ENCODE measurements around the gene SERPINA12. TPM values are rescaled to one million over a fixed set of nuclear protein-coding genes. Genes with fewer than 3 reads are reported as not detected.

The SERPINA12 gene
- total and polyA plus RNA-seq, 4 donors, result 0.28 TPM; not detected in 3

DNA sequence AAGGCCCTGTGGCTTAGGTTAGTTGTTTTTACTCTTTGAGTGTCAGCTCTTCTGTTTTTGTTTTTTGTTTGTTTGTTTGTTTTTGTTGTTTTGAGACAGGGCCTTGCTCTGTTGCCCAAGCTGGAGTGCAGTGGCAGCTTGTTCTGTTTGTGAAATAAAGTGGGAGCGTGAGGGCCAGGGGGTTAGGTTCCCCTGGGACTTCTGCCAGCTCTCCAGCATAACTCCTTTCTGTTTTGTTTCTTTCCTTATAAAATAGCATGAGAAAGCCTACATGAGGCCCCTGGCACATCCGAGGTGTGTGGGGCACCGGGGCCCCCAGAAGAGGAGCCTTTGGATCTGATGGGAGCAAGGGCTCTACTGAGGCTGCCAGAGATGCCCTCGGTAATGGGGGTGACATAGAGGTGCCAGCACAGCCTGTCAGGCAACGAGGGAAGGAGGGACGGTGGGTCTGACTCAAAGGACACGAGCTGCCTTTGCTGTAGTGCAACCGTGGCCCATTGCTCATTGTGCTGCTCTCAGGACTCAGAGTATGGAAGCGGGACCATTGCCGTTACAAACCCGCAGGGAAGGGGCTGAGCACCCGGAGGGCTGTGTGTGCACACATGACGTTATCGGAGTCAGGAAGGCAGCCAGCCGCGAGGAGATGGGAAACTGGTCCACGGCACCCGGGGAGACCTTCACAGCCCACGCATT, 47.6 kb downstream of the SERPINA12 start (continued):
- TF ChIP-seq, protein P1, sequence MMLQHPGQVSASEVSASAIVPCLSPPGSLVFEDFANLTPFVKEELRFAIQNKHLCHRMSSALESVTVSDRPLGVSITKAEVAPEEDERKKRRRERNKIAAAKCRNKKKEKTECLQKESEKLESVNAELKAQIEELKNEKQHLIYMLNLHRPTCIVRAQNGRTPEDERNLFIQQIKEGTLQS (IDR thresholded peaks at IDR 0.05), result no peak
- TF ChIP-seq EGR1 (IDR thresholded peaks at IDR 0.05; ENCODE audit: low read depth in 2 of 2) (no peak), TAF1 (conservative IDR thresholded peaks at IDR 0.05) (no peak), FOXA2 (IDR thresholded peaks at IDR 0.05) (no peak), RAD21 (IDR thresholded peaks at IDR 0.05) (no peak)

DNA sequence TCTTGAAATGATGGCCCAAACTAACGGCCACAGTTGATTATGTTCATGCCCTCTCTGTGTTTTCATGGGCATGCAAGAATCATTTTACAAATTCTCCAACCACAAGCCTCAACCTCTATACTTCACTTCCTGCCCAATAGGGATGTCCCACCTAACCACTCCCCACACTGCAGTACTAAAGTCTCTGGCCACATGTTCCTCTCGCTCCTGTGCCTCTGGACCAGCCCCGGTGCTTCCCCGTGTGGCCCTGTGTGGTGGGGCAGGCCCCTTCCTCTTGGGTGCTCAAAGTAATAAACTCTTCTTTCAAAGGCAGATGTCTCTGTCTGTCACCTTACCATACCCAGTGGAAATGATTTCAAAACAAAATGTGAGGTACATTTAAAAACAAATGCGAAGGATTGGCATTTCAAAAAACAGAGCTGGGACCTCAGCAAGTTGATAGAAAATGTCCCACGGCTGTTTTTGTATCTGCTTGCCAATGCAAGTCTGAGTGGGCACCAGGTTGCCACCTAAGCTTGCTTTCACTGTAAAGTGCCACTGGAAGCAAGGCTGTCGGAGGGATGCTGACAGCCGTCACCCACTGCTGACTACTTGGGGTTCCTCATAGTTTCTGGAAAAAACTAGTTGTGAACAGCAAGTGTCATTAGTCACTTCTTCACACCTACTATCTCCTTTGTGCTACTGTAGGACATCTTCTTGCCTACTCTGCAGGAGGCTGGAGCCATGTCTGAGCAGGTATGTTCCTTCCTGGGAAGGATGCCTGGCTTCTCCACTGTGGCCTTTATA, 48.4 kb downstream of the SERPINA12 start:
- WGBS, result 77% methylated on average over 8 of the region's 8 CpGs
- Histone ChIP-seq H3K4me3 (ENCODE audit: low read depth in 1 of 3, low read length in 3 of 3) (no peak overlapping the region), H3K27me3 (ENCODE audit: control insufficient read depth in 4 of 4, insufficient read depth in 4 of 4, low read length in 3 of 4) (no peaks in the 10 kb centered on the region), H3K9ac (ENCODE audit: low read depth in 1 of 2, low read length in 2 of 2) (no peak overlapping the region), H3K27ac (ENCODE audit: low read depth in 1 of 2, low read length in 2 of 2) (no peak overlapping the region), H3K4me1 (ENCODE audit: control insufficient read depth in 4 of 4, insufficient read depth in 4 of 4, low read length in 3 of 4) (peaks cover 4 to 29% (median 16%) of the 10 kb centered on the region in 4 donors), H3K9me3 (ENCODE audit: control insufficient read depth in 4 of 4, low read length in 3 of 4) (no peaks in the 10 kb centered on the region), H3K36me3 (ENCODE audit: control insufficient read depth in 4 of 4, insufficient read depth in 3 of 4, low read depth in 1 of 4, low read length in 3 of 4) (no peaks in the 10 kb centered on the region)
- peak; percentile 25 for DNase-seq (ENCODE audit: low spot score)
- TF ChIP-seq FOXA1 (IDR thresholded peaks at IDR 0.05) (no peak), FOXA2 (IDR thresholded peaks at IDR 0.05) (no peak), RAD21 (IDR thresholded peaks at IDR 0.05) (no peak), HNF4A (conservative IDR thresholded peaks at IDR 0.05) (no peak), EGR1 (IDR thresholded peaks at IDR 0.05; ENCODE audit: low read depth in 2 of 2) (no peak)

DNA sequence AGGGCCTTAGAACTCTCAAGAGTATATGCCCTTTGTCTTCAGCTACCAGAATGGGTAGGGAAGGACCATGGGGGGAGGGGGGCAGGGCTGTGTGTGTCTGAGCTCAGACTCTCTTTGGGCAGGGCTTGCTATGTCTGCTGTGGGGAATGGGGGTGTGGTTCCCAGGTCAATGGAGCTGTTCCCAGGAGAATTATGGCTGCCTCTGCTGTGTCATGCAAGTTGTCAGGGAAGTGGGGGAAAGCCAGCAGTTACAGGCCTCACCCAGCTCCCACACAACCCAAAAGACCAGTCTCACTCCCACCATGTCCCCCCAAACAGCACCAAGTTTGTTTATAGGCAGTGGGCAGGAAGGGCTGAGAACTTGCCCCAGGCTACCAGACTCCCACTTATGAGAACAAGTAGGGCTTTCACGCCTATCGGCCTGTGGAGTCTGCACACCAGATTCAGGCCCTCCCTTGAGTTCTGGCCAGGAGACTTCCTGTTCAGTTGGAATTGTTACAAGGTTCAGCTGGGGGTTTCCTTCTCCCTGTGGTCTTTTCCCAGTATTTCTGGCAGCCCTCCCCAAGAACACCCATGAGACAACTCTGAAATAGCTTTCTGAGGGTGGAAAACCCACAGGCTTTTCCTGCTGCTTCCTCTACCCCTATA, 50.6 kb downstream of the SERPINA12 start:
- H3K4me3 ChIP-seq (ENCODE audit: low read depth in 1 of 3, low read length in 3 of 3), result no peak overlapping the region
- peaks cover 4 to 27% (median 16%) of the 10 kb centered on the region in 4 donors for H3K4me1 ChIP-seq (ENCODE audit: control insufficient read depth in 4 of 4, insufficient read depth in 4 of 4, low read length in 3 of 4)
- no peaks in the 10 kb centered on the region for H3K36me3 ChIP-seq (ENCODE audit: control insufficient read depth in 4 of 4, insufficient read depth in 3 of 4, low read depth in 1 of 4, low read length in 3 of 4)
- no peak overlapping the region for H3K9ac ChIP-seq (ENCODE audit: low read depth in 1 of 2, low read length in 2 of 2)
- H3K27ac ChIP-seq (ENCODE audit: low read depth in 1 of 2, low read length in 2 of 2), result no peak overlapping the region
- WGBS, result 48% methylated on average over 2 of the region's 2 CpGs
- TF ChIP-seq HNF4G (IDR thresholded peaks at IDR 0.05) (no peak), YY1 (IDR thresholded peaks at IDR 0.05) (no peak), GABPA (IDR thresholded peaks at IDR 0.05 in 1 of 2, conservative IDR thresholded peaks at IDR 0.05 in 1 of 2) (no peak), TAF1 (conservative IDR thresholded peaks at IDR 0.05) (no peak), HNF4A (conservative IDR thresholded peaks at IDR 0.05) (no peak), NR2F2 (IDR thresholded peaks at IDR 0.05) (no peak), JUND (IDR thresholded peaks at IDR 0.05) (no peak), RAD21 (IDR thresholded peaks at IDR 0.05) (no peak)
- TF ChIP-seq, protein P2, sequence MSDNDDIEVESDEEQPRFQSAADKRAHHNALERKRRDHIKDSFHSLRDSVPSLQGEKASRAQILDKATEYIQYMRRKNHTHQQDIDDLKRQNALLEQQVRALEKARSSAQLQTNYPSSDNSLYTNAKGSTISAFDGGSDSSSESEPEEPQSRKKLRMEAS (IDR thresholded peaks at IDR 0.05), result no peak
- TF ChIP-seq, protein P3, sequence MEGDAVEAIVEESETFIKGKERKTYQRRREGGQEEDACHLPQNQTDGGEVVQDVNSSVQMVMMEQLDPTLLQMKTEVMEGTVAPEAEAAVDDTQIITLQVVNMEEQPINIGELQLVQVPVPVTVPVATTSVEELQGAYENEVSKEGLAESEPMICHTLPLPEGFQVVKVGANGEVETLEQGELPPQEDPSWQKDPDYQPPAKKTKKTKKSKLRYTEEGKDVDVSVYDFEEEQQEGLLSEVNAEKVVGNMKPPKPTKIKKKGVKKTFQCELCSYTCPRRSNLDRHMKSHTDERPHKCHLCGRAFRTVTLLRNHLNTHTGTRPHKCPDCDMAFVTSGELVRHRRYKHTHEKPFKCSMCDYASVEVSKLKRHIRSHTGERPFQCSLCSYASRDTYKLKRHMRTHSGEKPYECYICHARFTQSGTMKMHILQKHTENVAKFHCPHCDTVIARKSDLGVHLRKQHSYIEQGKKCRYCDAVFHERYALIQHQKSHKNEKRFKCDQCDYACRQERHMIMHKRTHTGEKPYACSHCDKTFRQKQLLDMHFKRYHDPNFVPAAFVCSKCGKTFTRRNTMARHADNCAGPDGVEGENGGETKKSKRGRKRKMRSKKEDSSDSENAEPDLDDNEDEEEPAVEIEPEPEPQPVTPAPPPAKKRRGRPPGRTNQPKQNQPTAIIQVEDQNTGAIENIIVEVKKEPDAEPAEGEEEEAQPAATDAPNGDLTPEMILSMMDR (IDR thresholded peaks at IDR 0.05; ENCODE audit: low read depth, low read length, missing input control), result no peak
- TF ChIP-seq, protein P4, sequence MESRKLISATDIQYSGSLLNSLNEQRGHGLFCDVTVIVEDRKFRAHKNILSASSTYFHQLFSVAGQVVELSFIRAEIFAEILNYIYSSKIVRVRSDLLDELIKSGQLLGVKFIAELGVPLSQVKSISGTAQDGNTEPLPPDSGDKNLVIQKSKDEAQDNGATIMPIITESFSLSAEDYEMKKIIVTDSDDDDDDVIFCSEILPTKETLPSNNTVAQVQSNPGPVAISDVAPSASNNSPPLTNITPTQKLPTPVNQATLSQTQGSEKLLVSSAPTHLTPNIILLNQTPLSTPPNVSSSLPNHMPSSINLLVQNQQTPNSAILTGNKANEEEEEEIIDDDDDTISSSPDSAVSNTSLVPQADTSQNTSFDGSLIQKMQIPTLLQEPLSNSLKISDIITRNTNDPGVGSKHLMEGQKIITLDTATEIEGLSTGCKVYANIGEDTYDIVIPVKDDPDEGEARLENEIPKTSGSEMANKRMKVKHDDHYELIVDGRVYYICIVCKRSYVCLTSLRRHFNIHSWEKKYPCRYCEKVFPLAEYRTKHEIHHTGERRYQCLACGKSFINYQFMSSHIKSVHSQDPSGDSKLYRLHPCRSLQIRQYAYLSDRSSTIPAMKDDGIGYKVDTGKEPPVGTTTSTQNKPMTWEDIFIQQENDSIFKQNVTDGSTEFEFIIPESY (IDR thresholded peaks at IDR 0.05), result no peak
- TF ChIP-seq, protein P5, sequence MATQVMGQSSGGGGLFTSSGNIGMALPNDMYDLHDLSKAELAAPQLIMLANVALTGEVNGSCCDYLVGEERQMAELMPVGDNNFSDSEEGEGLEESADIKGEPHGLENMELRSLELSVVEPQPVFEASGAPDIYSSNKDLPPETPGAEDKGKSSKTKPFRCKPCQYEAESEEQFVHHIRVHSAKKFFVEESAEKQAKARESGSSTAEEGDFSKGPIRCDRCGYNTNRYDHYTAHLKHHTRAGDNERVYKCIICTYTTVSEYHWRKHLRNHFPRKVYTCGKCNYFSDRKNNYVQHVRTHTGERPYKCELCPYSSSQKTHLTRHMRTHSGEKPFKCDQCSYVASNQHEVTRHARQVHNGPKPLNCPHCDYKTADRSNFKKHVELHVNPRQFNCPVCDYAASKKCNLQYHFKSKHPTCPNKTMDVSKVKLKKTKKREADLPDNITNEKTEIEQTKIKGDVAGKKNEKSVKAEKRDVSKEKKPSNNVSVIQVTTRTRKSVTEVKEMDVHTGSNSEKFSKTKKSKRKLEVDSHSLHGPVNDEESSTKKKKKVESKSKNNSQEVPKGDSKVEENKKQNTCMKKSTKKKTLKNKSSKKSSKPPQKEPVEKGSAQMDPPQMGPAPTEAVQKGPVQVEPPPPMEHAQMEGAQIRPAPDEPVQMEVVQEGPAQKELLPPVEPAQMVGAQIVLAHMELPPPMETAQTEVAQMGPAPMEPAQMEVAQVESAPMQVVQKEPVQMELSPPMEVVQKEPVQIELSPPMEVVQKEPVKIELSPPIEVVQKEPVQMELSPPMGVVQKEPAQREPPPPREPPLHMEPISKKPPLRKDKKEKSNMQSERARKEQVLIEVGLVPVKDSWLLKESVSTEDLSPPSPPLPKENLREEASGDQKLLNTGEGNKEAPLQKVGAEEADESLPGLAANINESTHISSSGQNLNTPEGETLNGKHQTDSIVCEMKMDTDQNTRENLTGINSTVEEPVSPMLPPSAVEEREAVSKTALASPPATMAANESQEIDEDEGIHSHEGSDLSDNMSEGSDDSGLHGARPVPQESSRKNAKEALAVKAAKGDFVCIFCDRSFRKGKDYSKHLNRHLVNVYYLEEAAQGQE (IDR thresholded peaks at IDR 0.05), result no peak
- no peaks in the 10 kb centered on the region for H3K27me3 ChIP-seq (ENCODE audit: control insufficient read depth in 4 of 4, insufficient read depth in 4 of 4, low read length in 3 of 4)
- DNase-seq (ENCODE audit: low spot score), result no peak
- H3K9me3 ChIP-seq (ENCODE audit: control insufficient read depth in 4 of 4, low read length in 3 of 4), result no peaks in the 10 kb centered on the region
